GM04504 (cell line): ENCODE data around the gene AGPAT3.

Source experiments
- DNase-seq: peaks from one replicate; pipeline ENCODE4 v3.0.0-alpha.2; 2012; ENCODE audit warnings: low read depth

AGPAT3 gene

GRCh38 chr21:43907751-43908150 is 42.7 kb downstream of the AGPAT3 start:
- no peak for DNase-seq

GRCh38 chr21:43908167-43908566 is 43.1 kb downstream of the AGPAT3 start:
- DNase-seq = no peak

GRCh38 chr21:43909741-43910400 is 44.8 kb downstream of the AGPAT3 start:
- no peak for DNase-seq

GRCh38 chr21:43910460-43910859 is 45.4 kb downstream of the AGPAT3 start:
- no peak for DNase-seq

- no peak for DNase-seq
Measured at GRCh38 chr21:43911015-43911934, 46.3 kb downstream of the AGPAT3 start.

GRCh38 chr21:43911935-43912487 is 47.0 kb downstream of the AGPAT3 start:
- no peak for DNase-seq

- no peak for DNase-seq
Measured at GRCh38 chr21:43912500-43912899, 47.5 kb downstream of the AGPAT3 start.

- DNase-seq = no peak
Measured at GRCh38 chr21:43912910-43913309, 47.9 kb downstream of the AGPAT3 start.

GRCh38 chr21:43913928-43914327 is 48.9 kb downstream of the AGPAT3 start:
- DNase-seq = no peak

GRCh38 chr21:43916076-43916475 is 51.1 kb downstream of the AGPAT3 start:
- DNase-seq = no peak

GRCh38 chr21:43916691-43917514 is 51.9 kb downstream of the AGPAT3 start:
- no peak for DNase-seq

- DNase-seq = no peak
Measured at GRCh38 chr21:43917515-43918384, 52.7 kb downstream of the AGPAT3 start.

GRCh38 chr21:43918385-43918947 is 53.4 kb downstream of the AGPAT3 start:
- no peak for DNase-seq

GRCh38 chr21:43919283-43919682 is 54.3 kb downstream of the AGPAT3 start:
- no peak for DNase-seq

- no peak for DNase-seq
Measured at GRCh38 chr21:43919871-43920801, 55.1 kb downstream of the AGPAT3 start.

GRCh38 chr21:43921571-43921978 is 56.6 kb downstream of the AGPAT3 start:
- no peak for DNase-seq

- no peak for DNase-seq
Measured at GRCh38 chr21:43921979-43922945, 57.2 kb downstream of the AGPAT3 start.

- DNase-seq = no peak
Measured at GRCh38 chr21:43922949-43923348, 57.9 kb downstream of the AGPAT3 start.
